CD14-positive monocyte (primary cell): ENCODE data around the gene TEAD2. TPM values are rescaled to one million over a fixed set of nuclear protein-coding genes. Genes with fewer than 3 reads are reported as not detected.

ENCODE experiments used
- DNase-seq, 3 donors: peaks; one replicate each; pipeline ENCODE4 v3.0.0-alpha.2; 2011 to 2022
- H2AFZ ChIP-seq: 2 replicates; pipeline ENCODE4 v1.6.0; 2012; ENCODE audit warnings: mild to moderate bottlenecking, low read depth, low read length, inconsistent platforms; ENCODE audit not compliant: insufficient read depth, poor library complexity, severe bottlenecking
- H3K27ac ChIP-seq, 2 donors: 1 replicate in 1 of 2; 2 replicates in 1 of 2; pipeline ENCODE4 v1.5.1; 2012 to 2013; ENCODE audit warnings: low read length in 2 of 2, control low read depth in 1 of 2, inconsistent platforms in 1 of 2, low read depth in 1 of 2, mild to moderate bottlenecking in 1 of 2
- H3K27me3 ChIP-seq, 2 donors: one replicate each; pipeline versions ENCODE4 v1.6.0 to v1.6.1; 2011 to 2013; ENCODE audit warnings: low read length in 2 of 2; ENCODE audit not compliant: control insufficient read depth in 2 of 2, insufficient read depth in 2 of 2
- H3K36me3 ChIP-seq, 2 donors: replicated peaks in 1 of 2; 1 replicate in 1 of 2; 2 replicates in 1 of 2; pipeline versions ENCODE4 v1.5.1 to v1.6.1; 2012 to 2013; ENCODE audit warnings: low read length in 2 of 2, control low read depth in 1 of 2, inconsistent platforms in 1 of 2, mild to moderate bottlenecking in 1 of 2; ENCODE audit not compliant: insufficient read depth in 2 of 2, control insufficient read depth in 1 of 2
- H3K4me1 ChIP-seq, 2 donors: 1 replicate in 1 of 2; 2 replicates in 1 of 2; pipeline versions ENCODE4 v1.5.1 to v1.6.1; 2012 to 2013; ENCODE audit warnings: low read length in 2 of 2, control low read depth in 1 of 2, inconsistent platforms in 1 of 2, mild to moderate bottlenecking in 1 of 2, moderate library complexity in 1 of 2; ENCODE audit not compliant: insufficient read depth in 2 of 2, control insufficient read depth in 1 of 2
- H3K4me2 ChIP-seq: replicated peaks from 2 replicates; pipeline ENCODE3; 2012; ENCODE audit warnings: low read length, moderate library complexity, mild to moderate bottlenecking; ENCODE audit not compliant: poor library complexity, severe bottlenecking; ENCODE audit errors: extremely low read depth
- H3K4me3 ChIP-seq, 3 experiments: fragments of 200-600 bp in 1 of 3; sonication (generic) in 1 of 3; replicated peaks in 1 of 3; 1 replicate in 2 of 3; 2 replicates in 1 of 3; pipeline ENCODE4 v1.5.1; 2011 to 2013; ENCODE audit warnings: low read length in 3 of 3, mild to moderate bottlenecking in 3 of 3, control low read depth in 2 of 3, low read depth in 2 of 3, inconsistent platforms in 1 of 3, moderate library complexity in 1 of 3
- H3K79me2 ChIP-seq: 2 replicates; pipeline ENCODE4 v1.6.0; 2012; ENCODE audit warnings: mild to moderate bottlenecking, control low read depth, inconsistent platforms, low read length, moderate library complexity; ENCODE audit not compliant: insufficient read depth
- H3K9ac ChIP-seq: 2 replicates; pipeline ENCODE4 v1.6.0; 2017; ENCODE audit warnings: low read length, mild to moderate bottlenecking; ENCODE audit not compliant: insufficient read depth, poor library complexity, severe bottlenecking
- H3K9me3 ChIP-seq, 2 donors: replicated peaks in 1 of 2; 1 replicate in 1 of 2; 2 replicates in 1 of 2; pipeline versions ENCODE4 v1.5.1 to v1.6.1; 2012 to 2013; ENCODE audit warnings: low read length in 2 of 2, control low read depth in 1 of 2; ENCODE audit not compliant: control insufficient read depth in 1 of 2, insufficient read depth in 1 of 2
- H4K20me1 ChIP-seq: 2 replicates; pipeline ENCODE4 v1.6.0; 2012; ENCODE audit warnings: mild to moderate bottlenecking, low read length, control low read depth, moderate library complexity; ENCODE audit not compliant: insufficient read depth
- H3K27ac Mint-ChIP-seq, 7 donors: one replicate each; pipeline ENCODE4 v1.8.0; 2020; ENCODE audit warnings: mild to moderate bottlenecking in 7 of 7, mixed read lengths in 7 of 7, moderate library complexity in 6 of 7, inconsistent platforms in 2 of 7
- H3K27me3 Mint-ChIP-seq, 3 donors: one replicate each; pipeline ENCODE4 v1.8.0; 2021 to 2022; ENCODE audit warnings: low read depth in 3 of 3, mild to moderate bottlenecking in 3 of 3, mixed read lengths in 3 of 3, moderate library complexity in 3 of 3, inconsistent platforms in 1 of 3
- H3K36me3 Mint-ChIP-seq, 2 donors: one replicate each; pipeline ENCODE4 v1.8.0; 2020; ENCODE audit warnings: mixed read lengths in 2 of 2, inconsistent platforms in 1 of 2, mild to moderate bottlenecking in 1 of 2
- H3K4me1 Mint-ChIP-seq: one replicate; pipeline ENCODE4 v1.8.0; 2020; ENCODE audit warnings: mild to moderate bottlenecking, mixed read lengths
- H3K4me3 Mint-ChIP-seq, 2 donors: one replicate each; pipeline ENCODE4 v1.8.0; 2020; ENCODE audit warnings: mild to moderate bottlenecking in 2 of 2, mixed read lengths in 2 of 2, moderate library complexity in 1 of 2
- H3K9me3 Mint-ChIP-seq, 7 donors: one replicate each; pipeline ENCODE4 v1.8.0; 2020 to 2022; ENCODE audit warnings: mixed read lengths in 7 of 7, mild to moderate bottlenecking in 6 of 7, moderate library complexity in 6 of 7, inconsistent platforms in 2 of 7
- CTCF ChIP-seq: fragments of 200-600 bp; IDR thresholded peaks from one replicate; pipeline ENCODE4 v1.8.0; 2022; ENCODE audit warnings: antibody characterized with exemption, mild to moderate bottlenecking
- WGBS: methylation state at CpG from one replicate; pipeline ENCODE4 v1.1.5; 2013; ENCODE audit warnings: missing lambda C conversion rate; ENCODE audit not compliant: insufficient coverage; 5-methylcytosine and 5-hydroxymethylcytosine counted together
- intact Hi-C, 2 donors: fragments of 100-400 bp; cut with micrococcal nuclease; formaldehyde crosslinking; loops; one replicate each; pipeline versions ENCODE4 v1.15.0 to v1.15.1; 2023
- polyA plus RNA-seq, 3 donors: library from polyadenylated mRNA; depleted of rRNA in 1 of 3; unstranded in 2 of 3; stranded (reverse) in 1 of 3; fragments of 300-500 nt in 2 of 3; fragments of >200 nt in 1 of 3; fragmentation: Illumina TruSeq in 2 of 3; gene quantifications; 1 replicate in 2 of 3; 2 replicates in 1 of 3; pipeline ENCODE4 v1.2.3, GENCODE V29; 2012 to 2021

The TEAD2 gene
- polyA plus RNA-seq, 3 donors, result not detected

GRCh38 chr19:49335071-49335783, 27.0 kb downstream of the TEAD2 start, which contains the start of gene CD37:
Gene CD37 (plus strand): TSS chr19:49335406. CDS start chr19:49335541, 135 bp downstream.
- Histone ChIP-seq H3K4me2 (peak within 1 kb of the TSS; percentile 98), H3K27me3 (no peaks in the 10 kb centered on the region), H3K27ac (peak within 1 kb of the TSS; percentile 62 to 95), H3K4me3 (peak within 1 kb of the TSS; percentile 80 to 98 (median 88)), H3K4me1 (peaks cover 54 to 84% of the 10 kb centered on the region in 2 donors), H3K36me3 (peaks cover 18 to 34% of the 10 kb centered on the region in 2 donors), H3K79me2 (peaks cover 36% of the 10 kb centered on the region), H3K9ac (peak within 1 kb of the TSS; percentile 88), H2AFZ (peak within 1 kb of the TSS; percentile 95), H3K9me3 (no peaks in the 10 kb centered on the region), H4K20me1 (peaks cover 36% of the 10 kb centered on the region)
- 2% methylated on average over 6 of the region's 13 CpGs for WGBS
- Mint-ChIP-seq H3K36me3 (peaks cover 23 to 41% of the 10 kb centered on the region in 2 donors), H3K27ac (peak within 1 kb of the TSS; percentile 95 to 100 (median 96)), H3K27me3 (peaks cover 0 to 3% (median 2%) of the 10 kb centered on the region in 3 donors), H3K4me3 (peak within 1 kb of the TSS; percentile 96 to 99), H3K9me3 (peaks cover 0 to 6% (median 0%) of the 10 kb centered on the region in 7 donors), H3K4me1 (peaks cover 70% of the 10 kb centered on the region)
- TF ChIP-seq CTCF, result no peak
- peak; percentile 45 to 67 (median 56) for DNase-seq
- intact Hi-C loops, result no loop called here

- intact Hi-C loops, result no loop called here
- peak overlapping the region; percentile 64 to 80 for H3K4me3 Mint-ChIP-seq
- Histone ChIP-seq H3K36me3 (peaks cover 12 to 21% of the 10 kb centered on the region in 2 donors), H4K20me1 (peaks cover 22% of the 10 kb centered on the region), H3K27me3 (no peaks in the 10 kb centered on the region), H3K79me2 (peaks cover 36% of the 10 kb centered on the region), H3K4me3 (peak overlapping the region in 2 of 3 experiments; percentile 3 to 65), H3K9me3 (no peaks in the 10 kb centered on the region), H2AFZ (peak overlapping the region; percentile 73), H3K4me2 (peak overlapping the region; percentile 66), H3K4me1 (peaks cover 54 to 75% of the 10 kb centered on the region in 2 donors), H3K27ac (peak overlapping the region; percentile 62 to 84), H3K9ac (peak overlapping the region; percentile 54)
- peak overlapping the region; percentile 85 to 96 (median 94) for H3K27ac Mint-ChIP-seq
- peak; percentile 33 to 60 (median 43) for DNase-seq
- peaks cover 23 to 33% of the 10 kb centered on the region in 2 donors for H3K36me3 Mint-ChIP-seq
- peaks cover 63% of the 10 kb centered on the region for H3K4me1 Mint-ChIP-seq
- 0% methylated on average over 4 of the region's 8 CpGs for WGBS
- H3K27me3 Mint-ChIP-seq, result peaks cover 0 to 3% (median under 1%) of the 10 kb centered on the region in 3 donors
- peaks cover 0 to 5% (median 0%) of the 10 kb centered on the region in 7 donors for H3K9me3 Mint-ChIP-seq
- no peak for TF ChIP-seq CTCF
These were observed 28.4 kb downstream of the TEAD2 start for GRCh38 chr19:49333811-49334288.
